ENCODE measurements around the gene HTT.

Gene HTT

GRCh38 chr4:3205995-3206394, 131.5 kb downstream of the HTT start:
- DNase-seq = no peak

GRCh38 chr4:3206439-3207100, 132.1 kb downstream of the HTT start:
- no peak for DNase-seq

GRCh38 chr4:3207531-3208037, 133.1 kb downstream of the HTT start:
- DNase-seq = no peak

GRCh38 chr4:3208826-3209225, 134.3 kb downstream of the HTT start:
- DNase-seq = no peak

GRCh38 chr4:3209551-3210325, 135.3 kb downstream of the HTT start:
- DNase-seq = no peak

GRCh38 chr4:3210467-3210866, 136.0 kb downstream of the HTT start:
- DNase-seq = no peak

GRCh38 chr4:3211866-3212265, 137.4 kb downstream of the HTT start:
- DNase-seq = no peak

GRCh38 chr4:3212391-3213105, 138.1 kb downstream of the HTT start:
- DNase-seq = no peak

GRCh38 chr4:3213106-3213425, 138.6 kb downstream of the HTT start:
- no peak for DNase-seq

- no peak for DNase-seq
Measured at GRCh38 chr4:3213661-3214250, 139.3 kb downstream of the HTT start.

- no peak for DNase-seq
Measured at GRCh38 chr4:3215256-3215655, 140.8 kb downstream of the HTT start.

- DNase-seq = no peak
Measured at GRCh38 chr4:3215733-3216132, 141.3 kb downstream of the HTT start.

- no peak for DNase-seq
Measured at GRCh38 chr4:3217266-3217665, 142.8 kb downstream of the HTT start.

GRCh38 chr4:3217771-3218170, 143.3 kb downstream of the HTT start:
- DNase-seq = no peak

- DNase-seq = no peak
Measured at GRCh38 chr4:3218824-3219760, 144.6 kb downstream of the HTT start.

GRCh38 chr4:3219761-3220475, 145.4 kb downstream of the HTT start:
- no peak for DNase-seq

GRCh38 chr4:3220476-3221183, 146.1 kb downstream of the HTT start:
- no peak for DNase-seq

GRCh38 chr4:3221184-3221494, 146.7 kb downstream of the HTT start:
- no peak for DNase-seq

- DNase-seq = no peak
Measured at GRCh38 chr4:3221996-3222395, 147.5 kb downstream of the HTT start.

GRCh38 chr4:3223346-3223745, 148.9 kb downstream of the HTT start:
- DNase-seq = no peak

All from NCI-H446 treated with DMSO at 0.1 percent for 48 hours (cell line).